ENCODE results near the gene ARHGAP4. TPM values are rescaled to one million over a fixed set of nuclear protein-coding genes. Genes with fewer than 3 reads are reported as not detected.

Gene ARHGAP4
- total RNA-seq, 1 donor from 2014 or later = 94.3 TPM

DNA sequence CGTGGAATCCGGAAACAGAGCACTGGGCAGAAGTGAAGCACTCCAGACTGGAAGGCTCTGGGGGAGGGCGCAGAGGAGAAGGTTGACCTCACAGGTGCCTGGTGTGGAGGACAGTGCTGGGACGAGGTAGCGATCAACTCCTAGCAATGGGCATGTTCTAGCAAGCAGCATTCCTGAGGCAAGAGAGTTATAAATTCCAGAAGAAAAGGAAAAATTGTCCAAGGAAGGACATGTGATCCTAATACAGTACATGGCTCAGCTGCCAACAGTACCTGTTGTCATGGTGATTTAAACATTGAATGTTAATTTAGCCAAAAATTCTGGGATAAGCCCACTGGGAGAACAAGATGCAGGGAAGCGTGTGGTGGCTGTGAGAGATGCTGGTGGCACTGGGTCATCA lies 8.2 kb downstream of the ARHGAP4 start:
- Histone ChIP-seq H3K36me3 (no peaks in the 10 kb centered on the region), H3K4me1 (no peaks in the 10 kb centered on the region), H3K4me3 (no peak overlapping the region), H3K27me3 (no peaks in the 10 kb centered on the region), H3K27ac (no peak overlapping the region), H3K9me3 (no peaks in the 10 kb centered on the region)
- TF ChIP-seq, protein P1, sequence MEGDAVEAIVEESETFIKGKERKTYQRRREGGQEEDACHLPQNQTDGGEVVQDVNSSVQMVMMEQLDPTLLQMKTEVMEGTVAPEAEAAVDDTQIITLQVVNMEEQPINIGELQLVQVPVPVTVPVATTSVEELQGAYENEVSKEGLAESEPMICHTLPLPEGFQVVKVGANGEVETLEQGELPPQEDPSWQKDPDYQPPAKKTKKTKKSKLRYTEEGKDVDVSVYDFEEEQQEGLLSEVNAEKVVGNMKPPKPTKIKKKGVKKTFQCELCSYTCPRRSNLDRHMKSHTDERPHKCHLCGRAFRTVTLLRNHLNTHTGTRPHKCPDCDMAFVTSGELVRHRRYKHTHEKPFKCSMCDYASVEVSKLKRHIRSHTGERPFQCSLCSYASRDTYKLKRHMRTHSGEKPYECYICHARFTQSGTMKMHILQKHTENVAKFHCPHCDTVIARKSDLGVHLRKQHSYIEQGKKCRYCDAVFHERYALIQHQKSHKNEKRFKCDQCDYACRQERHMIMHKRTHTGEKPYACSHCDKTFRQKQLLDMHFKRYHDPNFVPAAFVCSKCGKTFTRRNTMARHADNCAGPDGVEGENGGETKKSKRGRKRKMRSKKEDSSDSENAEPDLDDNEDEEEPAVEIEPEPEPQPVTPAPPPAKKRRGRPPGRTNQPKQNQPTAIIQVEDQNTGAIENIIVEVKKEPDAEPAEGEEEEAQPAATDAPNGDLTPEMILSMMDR (IDR thresholded peaks at IDR 0.05) = no peak
- DNase-seq (ENCODE audit: low spot score in 2 of 2) = no peak
- intact Hi-C loops (cut with DNase I) = no loop called here

DNA sequence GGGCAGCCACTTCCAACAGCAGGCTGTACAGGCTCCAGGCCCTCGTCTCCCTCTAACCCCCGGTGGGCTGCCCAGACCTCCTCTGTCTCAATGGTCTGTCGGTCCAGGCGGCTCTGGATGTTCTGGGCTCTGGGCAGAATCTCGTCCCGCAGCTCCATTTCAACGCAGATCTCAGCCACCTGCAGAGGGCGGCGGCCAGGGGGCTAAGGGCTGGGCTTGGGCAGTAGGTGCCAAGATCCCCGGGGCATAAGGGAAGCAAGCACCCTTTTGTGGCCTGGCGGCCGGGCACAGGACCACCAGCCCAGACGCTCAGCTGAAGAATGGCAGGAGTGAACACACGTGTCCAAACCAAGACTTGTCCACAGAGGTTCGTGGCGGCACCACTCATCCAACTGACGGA lies 12.4 kb downstream of the ARHGAP4 start:
- no peak for DNase-seq (ENCODE audit: low spot score in 2 of 2)
- Histone ChIP-seq H3K27me3 (no peaks in the 10 kb centered on the region), H3K4me1 (no peaks in the 10 kb centered on the region), H3K36me3 (no peaks in the 10 kb centered on the region), H3K4me3 (no peak overlapping the region), H3K27ac (no peak overlapping the region), H3K9me3 (no peaks in the 10 kb centered on the region)
- TF ChIP-seq, protein P1 (IDR thresholded peaks at IDR 0.05) = no peak
- intact Hi-C loops (cut with DNase I) = no loop called here

DNA sequence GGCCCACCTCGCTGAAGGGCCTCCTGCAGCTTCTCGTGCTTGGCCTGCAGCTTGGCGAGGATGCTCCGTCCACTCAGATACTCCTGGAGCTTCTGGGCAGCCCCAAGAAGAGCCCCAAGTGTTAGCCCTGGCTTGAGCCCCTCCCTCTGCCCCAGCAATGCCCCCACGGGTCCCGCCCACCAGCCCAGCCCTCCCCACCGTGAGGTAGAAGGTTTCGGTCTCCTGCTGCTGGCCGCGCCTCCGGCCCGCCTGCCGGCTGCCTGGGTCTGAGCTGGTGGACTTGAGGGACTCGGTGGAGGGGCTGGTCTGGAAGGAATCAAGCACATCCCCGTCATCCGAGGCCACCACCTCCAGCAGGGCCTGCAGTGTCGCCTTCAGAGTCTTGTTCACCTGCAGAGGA lies 12.9 kb downstream of the ARHGAP4 start:
- TF ChIP-seq, protein P1 (IDR thresholded peaks at IDR 0.05) = no peak
- H3K27ac ChIP-seq = no peak overlapping the region
- no peaks in the 10 kb centered on the region for H3K36me3 ChIP-seq
- H3K9me3 ChIP-seq = no peaks in the 10 kb centered on the region
- DNase-seq (ENCODE audit: low spot score in 2 of 2) = no peak
- no peak overlapping the region for H3K4me3 ChIP-seq
- no peaks in the 10 kb centered on the region for H3K27me3 ChIP-seq
- H3K4me1 ChIP-seq = no peaks in the 10 kb centered on the region
- intact Hi-C loops (cut with DNase I) = no loop called here

DNA sequence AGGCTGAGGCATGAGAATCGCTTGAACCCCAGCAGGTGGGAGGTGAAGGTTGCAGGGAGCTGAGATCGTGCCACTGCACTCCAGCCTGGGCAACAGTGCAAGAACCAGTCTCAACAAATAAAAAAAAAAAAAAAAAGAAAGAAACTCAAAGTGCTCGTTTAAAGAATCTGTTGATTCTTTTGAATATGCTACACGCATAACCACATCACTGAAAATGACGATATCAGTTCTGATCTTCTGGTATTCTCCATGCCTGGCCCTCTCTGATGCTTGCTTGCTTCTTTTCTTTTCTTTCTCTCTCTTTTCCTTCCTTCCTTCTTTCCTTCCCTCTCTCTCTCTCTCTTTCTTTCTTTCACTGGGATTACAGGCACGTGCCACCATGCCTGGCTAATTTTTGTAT lies 14.3 kb downstream of the ARHGAP4 start:
- no peak for DNase-seq (ENCODE audit: low spot score in 2 of 2)
- Histone ChIP-seq H3K36me3 (no peaks in the 10 kb centered on the region), H3K4me1 (no peaks in the 10 kb centered on the region), H3K27ac (no peak overlapping the region), H3K4me3 (no peak overlapping the region), H3K27me3 (no peaks in the 10 kb centered on the region), H3K9me3 (no peaks in the 10 kb centered on the region)
- TF ChIP-seq, protein P1 (IDR thresholded peaks at IDR 0.05) = no peak
- intact Hi-C loops (cut with DNase I) = no loop called here

DNA sequence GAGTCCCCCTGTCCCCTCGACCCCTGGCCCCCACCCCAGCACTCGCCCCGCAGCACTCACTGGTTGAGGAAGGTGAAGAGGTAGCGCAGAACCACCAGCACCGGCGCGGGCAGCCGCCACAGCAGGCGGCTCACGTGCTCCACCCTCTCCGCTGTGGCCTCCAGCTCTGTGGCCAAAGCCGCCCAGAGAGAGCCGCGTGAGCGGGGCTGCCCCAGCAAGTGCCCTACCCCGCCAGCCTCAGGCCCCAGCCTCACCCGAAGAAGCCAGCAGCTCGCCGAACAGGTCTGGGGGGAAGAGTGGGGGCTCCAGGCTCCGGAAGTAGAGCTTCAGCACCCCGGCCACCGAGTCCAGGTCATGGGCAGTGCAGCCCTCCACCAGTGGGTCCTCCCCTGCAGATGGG lies 15.6 kb downstream of the ARHGAP4 start:
- H3K27me3 ChIP-seq = no peaks in the 10 kb centered on the region
- no peaks in the 10 kb centered on the region for H3K4me1 ChIP-seq
- H3K27ac ChIP-seq = no peak overlapping the region
- no peaks in the 10 kb centered on the region for H3K9me3 ChIP-seq
- no peak overlapping the region for H3K4me3 ChIP-seq
- H3K36me3 ChIP-seq = no peaks in the 10 kb centered on the region
- DNase-seq (ENCODE audit: low spot score in 2 of 2) = no peak
- intact Hi-C loops (cut with DNase I) = no loop called here
- TF ChIP-seq, protein P1 (IDR thresholded peaks at IDR 0.05) = no peak

DNA sequence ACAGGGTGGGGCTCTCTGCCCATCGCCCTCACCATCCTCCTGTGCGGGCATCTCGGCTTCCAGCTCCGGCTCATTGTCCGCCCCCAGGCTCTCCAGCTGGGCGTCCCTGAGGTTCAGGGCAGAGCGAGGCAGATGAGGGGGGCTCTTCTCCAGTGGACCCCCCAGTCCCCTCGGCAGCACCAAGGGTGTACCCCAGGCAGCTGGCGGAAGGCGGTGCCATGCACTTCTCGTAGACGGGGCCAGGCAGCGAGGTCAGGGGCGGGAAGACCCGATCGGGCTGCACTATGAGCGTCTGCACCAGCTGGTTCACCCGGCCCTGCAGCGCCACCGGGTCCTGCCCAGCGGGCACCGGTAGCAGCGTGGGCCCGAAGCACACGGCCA lies 16.1 kb downstream of the ARHGAP4 start:
- Histone ChIP-seq H3K4me3 (no peak overlapping the region), H3K27me3 (no peaks in the 10 kb centered on the region), H3K27ac (no peak overlapping the region), H3K4me1 (no peaks in the 10 kb centered on the region), H3K9me3 (no peaks in the 10 kb centered on the region), H3K36me3 (no peaks in the 10 kb centered on the region)
- TF ChIP-seq, protein P1 (IDR thresholded peaks at IDR 0.05) = no peak
- intact Hi-C loops (cut with DNase I) = no loop called here
- no peak for DNase-seq (ENCODE audit: low spot score in 2 of 2)
